HG02678 (cell line): Measurements from ENCODE around the gene EMILIN2.
"Not testable (repeated sequence)": the region's sequence is repeated elsewhere in the genome, so short reads cannot be mapped to it uniquely, and the experiment has no call there.

ENCODE experiments used
- ATAC-seq: cut with Tn5 transposase; IDR thresholded peaks from one replicate; pipeline ENCODE4 v1.9.1; 2021; ENCODE audit warnings: mild to moderate bottlenecking, moderate library complexity; ENCODE audit not compliant: unreplicated experiment

EMILIN2 gene

DNA sequence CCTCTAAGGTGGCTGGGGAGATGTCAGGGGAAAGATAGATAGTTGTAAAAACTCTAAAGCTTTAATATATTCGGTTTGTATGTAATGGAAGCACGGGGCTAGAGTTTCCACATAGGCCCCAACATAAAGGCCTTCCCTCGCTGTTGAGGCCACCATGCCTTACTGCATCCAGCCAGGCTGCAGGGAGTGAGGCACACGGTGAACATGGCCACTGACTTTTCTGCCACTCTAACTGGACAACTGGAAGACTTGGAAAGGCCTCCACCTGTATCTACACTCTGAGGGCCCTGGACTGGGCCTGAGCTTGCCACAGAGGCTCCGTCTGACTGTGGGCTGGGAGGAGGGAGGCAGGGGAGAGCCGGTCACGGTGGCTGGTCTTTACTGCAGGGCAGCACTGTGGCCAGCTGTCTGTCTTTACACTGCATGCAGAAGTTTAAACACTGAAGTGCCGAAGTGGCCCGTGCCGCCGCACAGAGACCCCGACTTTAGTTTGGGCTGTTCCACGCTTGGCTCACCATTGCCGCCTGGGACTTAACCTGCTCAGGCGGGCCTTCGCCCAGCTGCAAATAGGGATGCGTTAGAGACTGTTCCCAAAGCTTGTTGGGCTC lies 66.7 kb downstream of the EMILIN2 start:
- ATAC-seq, result no peak

DNA sequence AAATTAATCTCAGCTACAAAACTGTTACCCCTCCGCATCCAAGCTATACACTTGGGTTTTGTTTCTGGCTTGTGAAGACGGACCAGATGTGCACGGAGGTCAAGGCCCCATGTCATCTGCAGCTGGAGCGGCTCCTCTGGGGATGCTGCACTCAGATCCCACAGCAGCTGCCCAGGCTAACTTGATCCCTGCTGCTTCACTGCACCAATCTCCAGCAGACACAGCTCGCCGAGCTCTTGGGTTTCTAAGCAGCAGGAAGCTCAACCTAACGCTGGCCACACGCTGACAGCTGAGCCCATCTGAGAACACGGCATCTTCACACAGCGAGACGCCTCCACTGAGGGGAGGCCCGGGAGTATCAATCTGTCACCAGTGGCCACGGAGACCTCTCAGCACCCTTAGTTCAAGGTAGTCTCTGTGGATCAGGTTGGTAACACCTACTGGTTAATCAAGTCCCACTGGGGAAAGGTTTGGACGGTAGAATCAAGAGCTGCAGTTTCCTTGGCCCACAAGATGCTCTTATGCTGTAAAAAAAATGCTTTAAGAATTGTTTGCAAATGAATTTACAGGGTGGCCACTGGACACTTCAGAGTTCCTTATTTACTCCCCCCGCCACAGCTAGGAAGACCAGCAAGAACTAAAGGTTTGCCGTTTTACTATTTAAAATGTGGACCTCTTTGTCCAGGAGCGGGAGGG lies 67.5 kb downstream of the EMILIN2 start:
- no peak for ATAC-seq

DNA sequence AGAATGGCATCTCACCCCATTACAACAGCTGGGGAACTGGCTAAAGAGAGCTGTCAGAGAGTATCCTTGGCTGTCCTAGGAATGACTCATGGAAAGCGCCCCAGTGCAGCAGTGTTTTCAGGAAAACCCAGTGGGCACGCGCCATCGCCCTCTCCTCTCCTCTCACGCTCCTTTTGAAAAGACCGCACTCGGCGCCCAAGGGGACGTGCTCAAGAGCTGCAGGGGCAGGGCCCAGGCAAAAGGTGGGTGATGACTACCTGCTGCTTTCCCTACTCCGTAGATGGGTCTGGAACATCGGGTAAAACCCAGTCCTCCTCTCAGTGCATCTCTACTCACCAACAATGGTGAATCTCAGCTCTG lies 68.1 kb downstream of the EMILIN2 start:
- no peak for ATAC-seq

DNA sequence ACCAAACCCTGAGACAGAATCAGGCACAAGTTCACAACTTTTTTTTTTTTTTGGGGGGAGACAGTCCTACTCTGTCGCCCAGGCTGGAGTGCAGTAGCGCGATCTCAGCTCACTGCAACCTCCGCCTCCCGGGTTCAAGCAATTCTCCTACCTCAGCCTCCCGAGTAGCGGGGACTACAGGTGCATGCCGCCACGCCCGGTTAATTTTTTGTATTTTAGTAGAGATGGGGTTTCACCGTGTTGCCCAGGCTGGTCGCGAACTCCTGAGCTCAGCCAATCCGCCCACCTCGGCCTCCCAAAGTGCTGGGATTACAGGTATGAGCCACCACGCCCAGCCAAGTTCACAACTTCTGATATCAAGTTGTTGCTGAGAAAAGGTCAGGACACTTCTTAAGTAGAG lies 68.7 kb downstream of the EMILIN2 start:
- ATAC-seq, result not testable (repeated sequence)

DNA sequence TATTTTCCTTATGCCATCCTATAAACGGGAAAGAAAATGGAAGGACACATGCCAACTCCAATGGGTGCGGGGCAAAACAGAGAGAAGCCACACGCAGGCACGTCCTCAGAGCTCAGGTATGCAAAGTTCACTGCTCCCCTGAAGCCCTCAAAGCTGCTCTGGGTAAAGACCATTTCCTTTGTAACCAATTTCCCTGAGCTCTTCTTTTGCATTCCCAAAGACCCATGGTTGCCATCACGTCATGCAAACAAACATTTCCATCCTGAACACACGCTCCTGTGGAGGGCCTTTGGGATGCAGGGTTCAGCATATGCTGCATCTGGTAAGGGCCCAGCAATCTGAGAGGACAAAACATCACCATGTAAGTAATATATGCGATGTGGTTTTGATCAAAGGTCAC lies 69.4 kb downstream of the EMILIN2 start:
- no peak for ATAC-seq

DNA sequence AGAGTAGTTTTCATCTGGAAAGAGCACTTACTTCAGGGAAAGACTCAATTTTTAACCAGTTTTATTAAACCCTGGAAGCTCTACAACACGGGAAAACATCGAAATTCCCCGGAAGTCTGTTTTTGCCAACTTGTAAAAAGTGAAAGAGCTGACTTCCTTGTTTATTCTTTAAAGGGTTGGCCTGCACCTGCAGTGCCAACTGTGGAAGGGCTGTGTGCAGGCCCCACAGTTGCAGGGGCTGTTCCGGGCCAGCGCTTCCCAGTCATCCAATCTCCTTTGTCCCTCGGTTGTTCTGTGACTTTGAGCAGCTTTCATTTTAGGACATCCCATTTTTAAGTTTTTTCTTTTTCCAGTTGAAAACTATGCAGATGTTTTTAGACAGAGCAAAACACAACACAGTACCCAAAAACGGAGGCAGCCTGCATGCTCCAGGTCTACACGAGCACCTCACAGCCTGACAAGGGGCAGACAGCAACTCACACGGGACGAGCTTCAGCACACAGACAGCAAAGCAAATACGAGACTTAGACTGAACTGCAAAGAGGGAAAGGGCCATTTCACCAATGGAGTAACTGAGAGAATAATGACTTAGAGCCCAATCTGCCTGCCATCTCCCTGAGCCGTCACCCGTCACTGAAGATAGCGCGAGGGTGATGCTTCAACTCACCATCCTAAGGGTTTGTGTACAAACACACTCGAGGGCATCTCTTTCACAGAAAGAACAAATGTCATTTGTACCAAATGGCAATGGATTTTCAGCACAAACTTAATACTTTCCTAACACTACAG lies 70.6 kb downstream of the EMILIN2 start:
- ATAC-seq, result peak; percentile 65

DNA sequence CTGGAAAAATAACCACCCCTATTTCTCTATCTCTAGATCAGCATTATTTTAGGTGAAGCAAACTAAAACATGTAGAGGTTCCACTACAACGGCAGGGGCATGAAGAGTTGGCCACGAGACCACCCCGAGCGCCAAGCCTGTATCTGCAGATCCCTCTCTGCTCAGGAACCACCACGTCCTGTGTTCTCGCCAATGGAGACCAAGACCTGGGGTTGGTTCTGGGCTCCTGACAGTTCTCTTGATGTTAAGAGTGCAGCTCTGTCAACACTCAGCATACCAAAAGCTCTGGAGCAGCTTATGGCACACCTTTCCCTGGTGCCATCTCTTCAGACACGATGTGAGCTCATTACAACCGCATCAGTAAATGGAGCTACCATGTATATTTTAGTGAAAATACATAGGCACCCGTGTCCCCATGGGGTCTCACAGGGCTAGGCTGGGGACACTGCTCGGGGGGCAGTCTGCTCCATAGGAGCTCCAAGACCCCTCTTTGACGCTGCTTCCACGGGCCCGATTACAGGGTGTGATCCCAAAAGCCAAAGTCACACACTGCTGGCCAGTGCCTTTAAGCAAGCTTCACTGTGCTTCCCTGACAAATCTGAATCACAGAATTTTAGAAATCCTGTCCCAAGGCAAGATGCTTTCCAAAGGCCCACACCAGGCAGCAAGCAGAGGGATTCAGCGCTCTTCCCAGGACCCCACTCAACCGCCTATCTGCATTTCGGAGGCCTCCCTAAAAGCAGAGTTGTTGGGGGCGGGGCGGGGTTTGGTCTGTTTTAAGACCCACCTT lies 72.2 kb downstream of the EMILIN2 start:
- no peak for ATAC-seq

DNA sequence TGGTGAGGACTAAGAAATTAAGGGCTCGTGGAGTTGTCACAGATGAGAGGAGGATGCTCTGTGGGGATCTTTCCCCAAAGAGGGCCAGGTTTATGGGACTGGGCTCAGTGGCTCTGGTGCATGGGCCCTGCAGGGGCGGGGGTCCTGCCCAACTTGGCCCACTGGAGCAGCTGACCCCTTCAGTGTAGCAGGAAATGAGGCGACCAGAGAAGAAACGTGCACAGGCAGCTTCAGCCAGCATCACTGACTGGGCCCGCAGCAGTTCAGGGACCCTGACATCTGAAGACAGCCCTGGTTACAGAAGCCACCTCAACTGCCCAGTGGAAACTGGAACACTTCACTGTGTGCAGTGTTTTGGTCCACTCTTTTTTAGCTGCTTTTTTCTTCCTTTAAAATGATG lies 72.8 kb downstream of the EMILIN2 start:
- no peak for ATAC-seq

DNA sequence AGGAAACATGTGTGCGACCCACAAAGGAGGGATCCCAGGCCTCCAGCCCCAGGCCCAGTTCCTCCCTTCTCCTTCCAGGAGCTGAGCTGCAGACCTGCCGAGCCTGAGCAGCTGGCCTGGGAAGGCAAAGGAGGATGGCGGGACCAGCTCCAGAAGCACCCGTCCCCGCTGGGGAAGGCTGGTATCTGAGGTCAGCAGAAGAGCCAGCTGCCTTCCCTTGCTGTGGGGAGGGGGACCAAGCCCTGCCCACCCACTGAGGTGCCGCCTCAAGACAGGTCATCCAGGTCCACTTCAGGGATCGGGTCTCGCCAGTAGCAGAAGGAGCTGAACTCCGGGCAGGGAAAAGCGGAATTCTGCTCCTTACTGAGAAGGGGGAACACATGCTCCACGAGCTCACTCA lies 73.2 kb downstream of the EMILIN2 start:
- ATAC-seq, result no peak

DNA sequence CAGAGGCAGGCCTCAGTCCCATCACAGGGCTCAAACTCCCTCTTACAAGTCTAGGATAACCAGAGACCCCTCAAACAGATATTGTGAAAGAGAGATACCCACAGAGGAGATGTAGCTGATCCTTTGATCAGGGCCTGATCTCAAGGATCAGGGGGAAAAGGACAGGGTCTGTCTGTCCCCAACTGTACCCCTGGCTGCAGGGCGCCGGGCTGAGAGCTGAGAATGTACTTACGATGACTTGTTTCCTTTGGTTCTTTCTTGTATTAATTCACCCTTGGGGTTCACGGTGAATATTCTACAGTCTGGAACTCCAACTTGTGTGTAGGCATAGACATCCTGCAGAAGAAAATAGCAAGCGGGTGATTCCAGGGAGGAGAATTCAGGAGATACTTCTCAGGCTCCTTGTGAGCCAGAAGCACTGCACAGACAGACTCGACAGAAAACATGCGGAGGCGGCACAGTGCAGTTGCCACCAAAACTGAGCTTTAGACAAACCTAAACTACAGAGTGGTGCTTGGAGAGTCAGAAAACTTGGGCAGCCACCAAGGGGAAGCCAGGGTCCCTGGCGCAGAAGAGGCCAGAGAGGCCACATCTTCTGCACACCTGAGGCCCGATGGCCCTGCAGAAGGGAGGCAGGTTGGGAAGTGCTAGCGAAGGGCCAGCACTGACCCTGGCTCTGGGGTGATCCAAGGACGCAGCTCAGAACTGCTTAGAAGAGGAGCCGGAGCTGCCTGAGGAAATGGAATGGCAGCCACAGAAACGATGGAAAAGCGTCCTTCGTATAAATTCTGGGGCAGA lies 73.9 kb downstream of the EMILIN2 start:
- no peak for ATAC-seq

DNA sequence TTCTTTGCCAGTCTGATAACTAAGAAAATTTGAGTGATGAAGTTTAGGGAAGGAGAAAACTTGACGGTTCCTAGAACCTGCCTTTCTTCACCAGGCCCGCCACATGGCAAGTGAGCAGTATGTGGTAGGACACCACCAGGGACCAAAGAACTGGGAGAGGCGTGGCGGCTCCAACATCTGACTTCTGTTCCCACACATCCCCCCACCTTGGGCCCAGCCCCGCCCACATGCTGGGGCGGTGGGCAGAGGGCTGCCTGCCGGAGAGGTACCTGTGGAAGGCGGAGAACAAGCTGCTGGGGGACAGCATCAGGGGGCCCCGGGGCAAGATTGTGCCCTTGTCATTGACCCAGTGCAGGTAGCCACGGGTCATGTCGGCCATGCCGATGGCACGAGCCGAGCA lies 75.0 kb downstream of the EMILIN2 start:
- ATAC-seq, result no peak

DNA sequence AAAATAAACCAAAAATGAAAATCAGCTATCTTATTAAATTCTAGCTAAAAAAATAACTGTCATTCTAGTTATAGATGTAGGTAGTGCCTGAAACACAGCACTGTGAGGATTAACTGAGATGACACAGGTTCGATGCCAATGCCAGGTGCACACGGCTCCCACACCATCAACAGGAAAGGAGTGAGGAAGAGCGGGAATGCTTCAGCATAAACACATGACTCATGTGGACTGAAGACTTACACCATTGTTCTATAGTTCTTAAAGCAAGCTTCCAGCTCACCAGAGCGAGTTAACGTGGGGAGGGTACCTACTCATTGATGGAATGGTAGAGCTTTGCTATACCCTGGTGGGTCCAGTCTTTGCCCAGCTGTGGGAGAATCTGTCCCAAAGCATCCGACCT lies 76.7 kb downstream of the EMILIN2 start:
- ATAC-seq, result no peak

DNA sequence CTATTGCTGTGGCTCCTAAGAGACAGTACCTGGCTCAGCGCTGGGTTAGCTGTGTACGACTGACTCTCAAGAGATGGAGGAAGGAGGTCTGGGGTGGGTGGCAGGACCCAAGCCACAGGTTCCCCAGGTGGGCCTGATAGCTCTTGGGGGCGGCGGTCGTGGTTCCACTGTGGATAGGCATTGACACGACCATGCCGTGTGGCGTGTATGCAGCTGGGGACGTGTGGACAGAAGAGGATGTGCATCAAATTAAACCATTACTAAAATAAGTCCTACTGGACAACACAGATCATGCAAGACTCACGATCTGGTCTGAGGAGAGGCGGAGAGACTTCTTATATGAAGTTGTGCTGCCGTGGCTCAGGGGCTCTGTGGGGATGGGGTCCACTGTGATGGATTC lies 78.1 kb downstream of the EMILIN2 start:
- ATAC-seq, result no peak

DNA sequence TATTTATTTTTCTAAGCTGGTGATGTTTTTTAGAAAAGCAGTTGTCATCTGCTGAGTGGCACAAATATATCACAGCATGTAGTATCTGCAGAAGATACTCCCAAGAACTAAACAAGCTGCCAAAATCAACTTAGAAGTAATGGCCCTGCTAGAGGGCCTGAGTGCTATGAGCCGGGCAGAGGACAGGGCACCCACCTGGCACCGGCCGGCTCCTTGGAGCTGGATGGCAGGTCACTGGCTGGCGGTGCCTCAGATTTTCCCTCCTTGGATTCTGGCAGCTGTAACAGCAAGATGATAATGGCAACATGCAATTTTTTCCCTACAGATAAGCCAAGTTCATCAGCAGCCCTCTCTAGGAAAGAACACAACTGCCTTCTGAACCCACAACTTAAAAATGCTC lies 79.7 kb downstream of the EMILIN2 start:
- ATAC-seq, result no peak

DNA sequence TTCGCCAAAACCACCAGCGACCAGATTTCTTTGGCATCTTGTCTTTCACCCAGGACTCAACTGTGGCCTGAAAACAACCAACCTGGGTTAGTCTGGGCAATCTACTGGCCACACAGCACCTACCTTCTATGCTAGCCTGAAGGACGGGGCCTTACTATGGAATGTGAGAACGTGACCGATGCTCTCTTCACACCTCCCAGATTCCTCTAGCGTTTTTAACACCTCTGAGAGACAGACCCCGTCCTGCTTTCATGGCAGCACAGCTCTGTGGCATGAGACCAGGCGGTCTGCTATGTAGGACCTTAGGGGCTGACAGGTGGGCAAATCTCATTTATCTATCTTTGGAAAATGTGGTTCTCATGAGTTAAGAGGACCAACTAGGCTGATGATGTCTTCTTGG lies 80.9 kb downstream of the EMILIN2 start:
- ATAC-seq, result no peak

DNA sequence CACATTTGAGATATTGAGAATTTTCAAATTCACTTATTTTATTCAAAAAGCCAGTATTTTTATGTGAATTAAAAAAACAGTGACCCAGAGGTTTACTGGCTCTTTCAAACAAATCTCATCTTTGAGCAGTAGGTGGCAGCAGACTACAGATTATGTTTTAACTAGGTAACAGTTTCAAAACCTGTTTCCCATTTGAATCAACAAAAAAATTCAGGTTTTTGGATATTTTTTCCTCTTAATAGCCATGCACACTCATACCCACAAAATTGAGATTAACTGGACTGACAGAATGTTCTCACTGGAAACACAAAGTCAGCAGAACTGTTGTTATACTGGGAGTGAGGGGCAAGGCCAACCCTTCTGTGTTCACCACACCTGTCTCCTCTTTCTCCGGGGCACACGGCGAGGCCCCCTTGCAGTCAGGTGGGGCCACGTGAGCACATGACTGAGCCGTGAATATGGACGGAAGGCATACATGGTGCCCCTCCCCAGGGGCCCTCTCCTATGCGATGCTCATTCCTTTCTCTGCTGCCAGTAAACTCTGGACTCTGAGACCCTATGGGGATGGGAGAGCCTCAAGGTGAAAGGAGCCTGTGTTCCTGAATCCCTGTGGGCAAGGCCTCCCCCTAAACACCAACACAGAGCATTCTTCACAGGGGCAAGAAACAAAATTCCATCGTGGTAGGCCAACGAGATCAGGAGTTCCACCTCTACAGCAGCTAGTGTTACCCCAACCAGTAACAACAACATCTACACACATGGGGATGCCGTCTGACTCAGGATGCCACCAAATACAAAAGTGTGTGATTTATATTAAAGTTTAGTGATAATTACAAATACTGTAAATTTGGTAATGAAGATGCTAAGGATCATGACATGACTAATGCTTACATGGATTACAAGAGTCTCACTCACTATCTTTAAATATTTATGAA lies 85.7 kb downstream of the EMILIN2 start:
- ATAC-seq, result no peak

DNA sequence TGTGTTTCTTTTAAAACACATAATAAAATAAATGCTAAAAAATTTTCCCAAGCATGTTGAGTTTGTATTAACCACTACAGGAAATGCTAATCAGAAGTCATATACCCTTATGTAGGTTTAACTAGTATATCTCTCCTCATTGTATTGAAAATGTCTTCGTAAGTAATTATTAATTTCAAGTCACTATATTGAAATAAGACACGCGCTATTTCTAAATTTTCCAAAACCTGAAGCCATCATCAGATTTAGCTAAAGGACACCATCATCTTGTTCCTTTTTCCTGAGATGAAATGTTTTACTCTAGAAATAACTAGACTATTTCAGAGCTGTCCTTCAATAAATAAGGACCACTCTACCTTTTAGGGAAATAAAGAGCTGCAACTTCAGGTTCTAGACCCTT lies 87.2 kb downstream of the EMILIN2 start:
- ATAC-seq, result no peak

DNA sequence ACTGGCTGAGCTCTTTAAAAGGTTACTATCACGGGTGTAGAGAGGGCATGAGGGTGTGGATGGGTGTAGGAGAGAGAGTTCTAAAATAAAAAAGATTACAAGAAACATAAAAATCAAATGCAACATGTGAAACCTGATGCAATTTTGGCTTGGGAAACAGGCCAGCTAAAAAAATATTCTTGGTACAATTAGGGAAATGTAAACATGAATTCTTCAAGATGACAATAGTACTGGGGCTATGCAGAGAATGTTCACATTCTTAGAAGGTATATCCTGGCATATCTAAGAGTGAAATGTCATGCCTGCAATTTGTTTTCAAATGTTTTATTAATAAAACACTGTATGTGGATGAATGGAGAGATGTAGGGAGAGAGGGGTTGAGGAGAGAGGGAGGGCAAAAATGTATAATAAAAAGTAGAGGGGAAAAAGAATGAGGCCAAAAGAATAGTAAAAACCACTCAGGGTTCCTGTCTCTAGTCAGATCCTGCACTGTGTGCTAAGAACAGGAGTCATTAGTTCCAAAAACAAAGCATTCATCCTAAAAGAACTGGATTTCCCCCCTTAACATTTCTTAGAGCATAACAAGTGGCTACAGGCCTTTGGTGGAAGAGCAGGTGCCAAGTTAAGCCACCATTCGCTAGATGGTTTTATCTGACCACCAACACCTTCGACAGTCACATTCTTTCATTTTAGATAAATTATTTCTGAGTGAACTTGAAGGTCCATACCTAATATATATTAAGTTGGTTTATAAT lies 88.8 kb downstream of the EMILIN2 start:
- ATAC-seq, result no peak

DNA sequence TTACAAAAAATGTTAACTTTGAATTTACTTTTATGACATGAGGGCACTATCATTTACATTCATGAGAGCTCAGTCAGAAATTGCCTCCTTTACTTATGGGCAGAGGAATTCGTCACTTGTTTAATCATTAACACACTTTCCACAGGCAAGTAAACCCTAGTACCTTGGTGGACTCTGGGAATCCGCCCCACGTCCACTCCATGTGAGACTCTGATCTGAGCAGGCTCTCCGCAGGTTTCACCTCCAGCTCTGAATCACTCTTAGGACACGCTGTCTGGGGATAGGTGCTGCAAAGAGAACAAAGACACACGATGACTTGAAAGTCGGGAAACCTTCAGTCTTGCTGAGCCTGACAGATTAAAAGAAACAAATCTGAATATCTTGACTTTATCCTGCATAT lies 92.5 kb downstream of the EMILIN2 start:
- no peak for ATAC-seq
